Uterus (tissue), 2 donors: ENCODE measurements around the gene PROK2.

Experiments
- CTCF ChIP-seq, 4 experiments: fragments of 200-600 bp in 2 of 4; fragments of 450-650 bp in 2 of 4; sonication (generic) in 2 of 4; IDR thresholded peaks; one replicate each; pipeline ENCODE4 v1.5.1; 2016 to 2019; ENCODE audit warnings: antibody characterized with exemption in 4 of 4, mild to moderate bottlenecking in 2 of 4, moderate library complexity in 1 of 4
- POLR2A ChIP-seq, 2 donors: fragments of 450-650 bp; IDR thresholded peaks; one replicate each; pipeline ENCODE4 v1.6.1; 2016; ENCODE audit warnings: antibody characterized with exemption in 2 of 2, mild to moderate bottlenecking in 1 of 2, moderate library complexity in 1 of 2

GRCh38 chr3:71805199-71805598 lies 20.3 kb upstream of the PROK2 start:
- TF ChIP-seq CTCF (IDR thresholded peaks at IDR 0.05) (no peak), POLR2A (IDR thresholded peaks at IDR 0.05) (no peak)
